ENCODE results near the gene CLIP2.
"Not testable (repeated sequence)": the region's sequence is repeated elsewhere in the genome, so short reads cannot be mapped to it uniquely, and the experiment has no call there.

Gene CLIP2

GRCh38 chr7:74404388-74404700 lies 115.1 kb downstream of the CLIP2 start:
- DNase-seq (ENCODE audit: low read depth) = no peak
- no peak for TF ChIP-seq CTCF (conservative IDR thresholded peaks at IDR 0.05; ENCODE audit: low read length)
- no peak overlapping the region for H3K4me3 ChIP-seq (ENCODE audit: low read length)

GRCh38 chr7:74404741-74405140 lies 115.5 kb downstream of the CLIP2 start:
- DNase-seq (ENCODE audit: low read depth) = no peak
- H3K4me3 ChIP-seq (ENCODE audit: low read length) = no peak overlapping the region
- TF ChIP-seq CTCF (conservative IDR thresholded peaks at IDR 0.05; ENCODE audit: low read length) = no peak

- H3K4me3 ChIP-seq (ENCODE audit: low read length) = no peak overlapping the region
- no peak; the same call in 1 of the 2 replicates for TF ChIP-seq CTCF (conservative IDR thresholded peaks at IDR 0.05; ENCODE audit: low read length)
- no peak for DNase-seq (ENCODE audit: low read depth)
Measured at GRCh38 chr7:74405191-74405898, 116.1 kb downstream of the CLIP2 start.

- no peak overlapping the region for H3K4me3 ChIP-seq (ENCODE audit: low read length)
- no peak for DNase-seq (ENCODE audit: low read depth)
- no peak for TF ChIP-seq CTCF (conservative IDR thresholded peaks at IDR 0.05; ENCODE audit: low read length)
Measured at GRCh38 chr7:74405899-74406512, 116.8 kb downstream of the CLIP2 start.

- DNase-seq (ENCODE audit: low read depth) = no peak
- no peak overlapping the region for H3K4me3 ChIP-seq (ENCODE audit: low read length)
Measured at GRCh38 chr7:74407958-74408357, 118.8 kb downstream of the CLIP2 start.

GRCh38 chr7:74409571-74409970 lies 120.4 kb downstream of the CLIP2 start:
- no peak for DNase-seq (ENCODE audit: low read depth)
- H3K4me3 ChIP-seq (ENCODE audit: low read length) = no peak overlapping the region
- TF ChIP-seq CTCF (conservative IDR thresholded peaks at IDR 0.05; ENCODE audit: low read length) = no peak

More at GRCh38 chr7:74407958-74408357, 118.8 kb downstream of the CLIP2 start:
- no peak for TF ChIP-seq CTCF (conservative IDR thresholded peaks at IDR 0.05; ENCODE audit: low read length)

- no peak for DNase-seq (ENCODE audit: low read depth)
- H3K4me3 ChIP-seq (ENCODE audit: low read length) = no peak overlapping the region
- TF ChIP-seq CTCF (conservative IDR thresholded peaks at IDR 0.05; ENCODE audit: low read length) = no peak
Measured at GRCh38 chr7:74410772-74411171, 121.6 kb downstream of the CLIP2 start.

- DNase-seq (ENCODE audit: low read depth); H3K4me3 ChIP-seq (ENCODE audit: low read length): not testable (repeated sequence)
Measured at GRCh38 chr7:74411571-74411970, 122.4 kb downstream of the CLIP2 start.
